OCI-LY7 (cell line): ENCODE data around the gene SCYGR4. TPM values are rescaled to one million over a fixed set of nuclear protein-coding genes. Genes with fewer than 3 reads are reported as not detected.

Experiments
- BruUV-seq: library from RNA; stranded (reverse); fragments of 400-500 nt; replicated peaks from 2 replicates; lab custom pipeline; 2021; lab: Mats Ljungman, UMichigan
- CTCF ChIA-PET: fragments of 300-600 bp; sonication (Branson Sonifier 250); formaldehyde crosslinking; loops from one replicate; lab custom pipeline; 2022; ENCODE audit warnings: antibody characterized with exemption; ENCODE audit not compliant: unreplicated experiment; lab: Charles Lee
- POLR2A ChIA-PET: fragments of 300-600 bp; sonication (Branson Sonifier 250); formaldehyde crosslinking; loops from one replicate; lab custom pipeline; 2022; ENCODE audit warnings: antibody characterized with exemption; lab: Charles Lee
- DNase-seq: peaks from one replicate; pipeline ENCODE4 v3.0.0-alpha.2; 2015; ENCODE audit warnings: low spot score
- H2AFZ ChIP-seq: fragments of 200-600 bp; sonication (generic), shearing (Covaris generic); 2 replicates; pipeline ENCODE4 v1.6.1; 2014; ENCODE audit warnings: mild to moderate bottlenecking, antibody characterized with exemption, low read length, moderate library complexity
- H3K27ac ChIP-seq: fragments of 200-600 bp; sonication (generic); 2 replicates; pipeline ENCODE4 v1.5.1; 2014; ENCODE audit warnings: mixed run types, low read depth, mild to moderate bottlenecking, moderate library complexity, low read length, inconsistent platforms; ENCODE audit not compliant: poor library complexity, severe bottlenecking
- H3K36me3 ChIP-seq: fragments of 200-600 bp; sonication (generic); 2 replicates; pipeline ENCODE4 v1.6.1; 2014; ENCODE audit warnings: mild to moderate bottlenecking, antibody characterized with exemption, low read length, moderate library complexity, mixed read lengths; ENCODE audit not compliant: insufficient read depth
- H3K4me1 ChIP-seq: fragments of 200-600 bp; sonication (generic); 2 replicates; pipeline ENCODE4 v1.5.1; 2014; ENCODE audit warnings: mild to moderate bottlenecking, low read length; ENCODE audit not compliant: insufficient read depth, poor library complexity, severe bottlenecking
- H3K4me2 ChIP-seq: fragments of 200-600 bp; sonication (generic); 2 replicates; pipeline ENCODE4 v1.6.1; 2014; ENCODE audit warnings: mild to moderate bottlenecking, low read length
- H3K4me3 ChIP-seq: fragments of 200-600 bp; sonication (generic); 2 replicates; pipeline ENCODE4 v1.5.1; 2014; ENCODE audit warnings: mild to moderate bottlenecking, low read depth, low read length; ENCODE audit not compliant: poor library complexity, severe bottlenecking
- H3K79me2 ChIP-seq: fragments of 200-600 bp; sonication (generic); 2 replicates; pipeline ENCODE4 v1.6.1; 2016; ENCODE audit warnings: low read depth, mild to moderate bottlenecking, low read length, moderate library complexity, mixed read lengths; ENCODE audit not compliant: insufficient read depth
- H3K9me2 ChIP-seq: fragments of 200-600 bp; sonication (generic); 2 replicates; pipeline ENCODE4 v1.6.1; 2016; ENCODE audit warnings: mild to moderate bottlenecking, low read length, mixed read lengths; ENCODE audit not compliant: insufficient read depth
- H3K9me3 ChIP-seq: fragments of 200-600 bp; sonication (generic); 2 replicates; pipeline ENCODE4 v1.6.1; 2014; ENCODE audit warnings: mild to moderate bottlenecking, mixed run types, low read length, mixed read lengths
- H4K20me1 ChIP-seq: fragments of 200-600 bp; sonication (generic); 2 replicates; pipeline ENCODE4 v1.6.1; 2014; ENCODE audit warnings: mild to moderate bottlenecking, antibody characterized with exemption, low read length, moderate library complexity, mixed read lengths; ENCODE audit not compliant: insufficient read depth
- CTCF ChIP-seq: fragments of 200-600 bp; sonication (generic); conservative IDR thresholded peaks from 2 replicates; pipeline ENCODE4 v1.5.1; 2014; ENCODE audit warnings: mild to moderate bottlenecking, antibody characterized with exemption, low read length, moderate library complexity, mixed read lengths
- EZH2phosphoT487 ChIP-seq: fragments of 200-600 bp; sonication (generic); IDR thresholded peaks from 2 replicates; pipeline ENCODE4 v1.6.1; 2018; ENCODE audit warnings: low read depth, borderline replicate concordance, mild to moderate bottlenecking, mixed run types, antibody characterized with exemption, low read length, moderate library complexity, mixed read lengths
- intact Hi-C: fragments of 100-400 bp; cut with micrococcal nuclease; formaldehyde crosslinking; loops from one replicate; pipeline ENCODE4 v1.10.0; 2022; ENCODE audit not compliant: unreplicated experiment
- total RNA-seq, 2 experiments: library from RNA; depleted of rRNA in 1 of 2; stranded (reverse); fragments of >200 nt in 1 of 2; shearing (Covaris generic) in 1 of 2; gene quantifications; 2 replicates each; pipeline ENCODE4 v1.2.3, GENCODE V29; 2014 to 2022

SCYGR4 gene
- total RNA-seq, 2 experiments from 2014 or later, result not detected

- CTCF ChIA-PET, result no interaction called here
- no peak for DNase-seq
- intact Hi-C loops, result no loop called here
These were observed 26.8 kb downstream of the SCYGR4 start for GRCh38 chr2:227643990-227644551.

GRCh38 chr2:227653419-227653818, 36.1 kb downstream of the SCYGR4 start:
- Histone ChIP-seq H4K20me1 (no peaks in the 10 kb centered on the region), H3K27ac (no peak overlapping the region), H3K9me3 (no peaks in the 10 kb centered on the region), H3K4me2 (no peak overlapping the region), H3K9me2 (no peaks in the 10 kb centered on the region), H3K4me3 (no peak overlapping the region), H2AFZ (no peak overlapping the region), H3K4me1 (no peaks in the 10 kb centered on the region), H3K79me2 (no peaks in the 10 kb centered on the region), H3K36me3 (no peaks in the 10 kb centered on the region)
- no peak for DNase-seq
- ChIA-PET CTCF (no interaction called here), POLR2A (no interaction called here)
- intact Hi-C loops, result loop anchor here (5.0 to 10.0 kb wide), 2 partner anchors 171 to 231 kb away; no protein-coding TSS in a partner anchor
- TF ChIP-seq EZH2phosphoT487 (no peak), CTCF (no peak)
- no TSS peak for BruUV-seq

More at GRCh38 chr2:227643990-227644551, 26.8 kb downstream of the SCYGR4 start:
- TF ChIP-seq EZH2phosphoT487 (no peak), CTCF (no peak)
- Histone ChIP-seq H3K4me3 (no peak overlapping the region), H3K9me3 (no peaks in the 10 kb centered on the region), H3K9me2 (no peaks in the 10 kb centered on the region), H3K4me2 (no peak overlapping the region), H3K27ac (no peak overlapping the region), H2AFZ (no peak overlapping the region), H3K4me1 (no peaks in the 10 kb centered on the region), H3K36me3 (no peaks in the 10 kb centered on the region), H3K79me2 (no peaks in the 10 kb centered on the region), H4K20me1 (no peaks in the 10 kb centered on the region)
- POLR2A ChIA-PET, result interaction anchor here (0.9 kb wide), 1 partner anchor 168 kb away, joined by 3 read pairs; no protein-coding TSS in a partner anchor
- BruUV-seq, result no TSS peak

- no peak for TF ChIP-seq CTCF
- TF ChIP-seq EZH2phosphoT487, result no peak
- no peak for DNase-seq
- Histone ChIP-seq H3K4me1 (no peaks in the 10 kb centered on the region), H3K9me2 (no peaks in the 10 kb centered on the region), H2AFZ (no peak overlapping the region), H3K36me3 (no peaks in the 10 kb centered on the region), H3K4me2 (no peak overlapping the region), H4K20me1 (no peaks in the 10 kb centered on the region), H3K9me3 (no peaks in the 10 kb centered on the region), H3K27ac (no peak overlapping the region), H3K4me3 (no peak overlapping the region), H3K79me2 (no peaks in the 10 kb centered on the region)
- ChIA-PET CTCF (no interaction called here), POLR2A (no interaction called here)
- intact Hi-C loops, result loop anchor here (5.0 to 10.0 kb wide), 2 partner anchors 172 to 230 kb away; no protein-coding TSS in a partner anchor
- BruUV-seq, result no TSS peak
These were observed 37.1 kb downstream of the SCYGR4 start for GRCh38 chr2:227654426-227654825.
